ENCODE measurements around the gene CCDC8.

CCDC8 gene

GRCh38 chr19:46410205-46411087 lies 2.9 kb downstream of the CCDC8 start:
- Histone ChIP-seq H3K4me3 (ENCODE audit: low read depth, low read length) (no peak overlapping the region), H3K36me3 (ENCODE audit: control insufficient read depth, insufficient read depth, low read length) (no peaks in the 10 kb centered on the region), H3K4me1 (peaks cover 8% of the 10 kb centered on the region), H3K4me2 (ENCODE audit: low read length) (no peak overlapping the region), H3K27ac (no peak overlapping the region), H2AFZ (no peak overlapping the region), H3K27me3 (ENCODE audit: control insufficient read depth, insufficient read depth, low read length) (no peaks in the 10 kb centered on the region), H3K79me2 (no peaks in the 10 kb centered on the region), H3K9me3 (ENCODE audit: control insufficient read depth, low read length) (no peaks in the 10 kb centered on the region), H3K9ac (no peak overlapping the region)
- TF ChIP-seq CTCF (IDR thresholded peaks at IDR 0.05), result no peak

- no peaks in the 10 kb centered on the region for H3K27me3 ChIP-seq (ENCODE audit: control insufficient read depth, insufficient read depth, low read length)
- no peak overlapping the region for H2AFZ ChIP-seq
- no peaks in the 10 kb centered on the region for H3K79me2 ChIP-seq
- H3K4me3 ChIP-seq (ENCODE audit: low read depth, low read length), result no peak overlapping the region
- peaks cover 8% of the 10 kb centered on the region for H3K4me1 ChIP-seq
- no peak overlapping the region for H3K9ac ChIP-seq
- H3K27ac ChIP-seq, result no peak overlapping the region
- TF ChIP-seq CTCF (IDR thresholded peaks at IDR 0.05), result no peak
- H3K36me3 ChIP-seq (ENCODE audit: control insufficient read depth, insufficient read depth, low read length), result no peaks in the 10 kb centered on the region
- H3K9me3 ChIP-seq (ENCODE audit: control insufficient read depth, low read length), result no peaks in the 10 kb centered on the region
- H3K4me2 ChIP-seq (ENCODE audit: low read length), result no peak overlapping the region
Observed at GRCh38 chr19:46409191-46409590, 4.2 kb downstream of the CCDC8 start.

GRCh38 chr19:46408664-46409039 lies 4.7 kb downstream of the CCDC8 start:
- Histone ChIP-seq H3K79me2 (no peaks in the 10 kb centered on the region), H3K36me3 (ENCODE audit: control insufficient read depth, insufficient read depth, low read length) (no peaks in the 10 kb centered on the region), H2AFZ (peak overlapping the region; percentile 45), H3K9ac (no peak overlapping the region), H3K4me1 (peaks cover 6% of the 10 kb centered on the region), H3K4me3 (ENCODE audit: low read depth, low read length) (peak overlapping the region; percentile 9), H3K27me3 (ENCODE audit: control insufficient read depth, insufficient read depth, low read length) (no peaks in the 10 kb centered on the region), H3K4me2 (ENCODE audit: low read length) (peak overlapping the region; percentile 35), H3K9me3 (ENCODE audit: control insufficient read depth, low read length) (no peaks in the 10 kb centered on the region), H3K27ac (no peak overlapping the region)
- no peak for TF ChIP-seq CTCF (IDR thresholded peaks at IDR 0.05)

GRCh38 chr19:46407856-46408663 lies 5.3 kb downstream of the CCDC8 start:
- Histone ChIP-seq H3K9me3 (ENCODE audit: control insufficient read depth, low read length) (no peaks in the 10 kb centered on the region), H3K27ac (no peak overlapping the region), H3K36me3 (ENCODE audit: control insufficient read depth, insufficient read depth, low read length) (no peaks in the 10 kb centered on the region), H2AFZ (peak overlapping the region; percentile 45), H3K4me3 (ENCODE audit: low read depth, low read length) (peak overlapping the region; percentile 9), H3K79me2 (no peaks in the 10 kb centered on the region), H3K4me2 (ENCODE audit: low read length) (peak overlapping the region; percentile 35), H3K9ac (no peak overlapping the region), H3K27me3 (ENCODE audit: control insufficient read depth, insufficient read depth, low read length) (no peaks in the 10 kb centered on the region), H3K4me1 (peaks cover 3% of the 10 kb centered on the region)
- TF ChIP-seq CTCF (IDR thresholded peaks at IDR 0.05), result no peak
